ENCODE data around the gene LOXL4. TPM values are rescaled to one million over a fixed set of nuclear protein-coding genes. Genes with fewer than 3 reads are reported as not detected.

Gene LOXL4
- total RNA-seq, 2 experiments from 2014 or later: not detected

GRCh38 chr10:98254234-98254974 lies 13.6 kb downstream of the LOXL4 start:
- Histone ChIP-seq H2AFZ (ENCODE audit: low read length) (no peak overlapping the region), H3K4me2 (ENCODE audit: low read length) (no peak overlapping the region), H3K27ac (ENCODE audit: low read depth, low read length, poor library complexity, severe bottlenecking) (no peak overlapping the region), H3K36me3 (ENCODE audit: insufficient read depth, low read length) (peaks cover 14% of the 10 kb centered on the region; the same call in 1 of the 2 replicates), H3K79me2 (ENCODE audit: insufficient read depth, low read depth, low read length) (no peaks in the 10 kb centered on the region), H4K20me1 (ENCODE audit: insufficient read depth, low read length) (no peaks in the 10 kb centered on the region), H3K4me1 (ENCODE audit: insufficient read depth, low read length, poor library complexity, severe bottlenecking) (no peaks in the 10 kb centered on the region), H3K9me3 (ENCODE audit: low read length) (no peaks in the 10 kb centered on the region), H3K4me3 (ENCODE audit: low read depth, low read length, poor library complexity, severe bottlenecking) (no peak overlapping the region), H3K9me2 (ENCODE audit: insufficient read depth, low read length) (no peaks in the 10 kb centered on the region)
- no peak for TF ChIP-seq EZH2phosphoT487 (IDR thresholded peaks at IDR 0.05; ENCODE audit: borderline replicate concordance, low read depth, low read length)
- TF ChIP-seq CTCF (conservative IDR thresholded peaks at IDR 0.05; ENCODE audit: low read length): no peak
- POLR2A ChIA-PET: interaction anchor here (0.6 to 0.9 kb wide), 4 partner anchors 39 to 1564 kb away, joined by 3 to 4 read pairs (median 3); no protein-coding TSS in a partner anchor
- CTCF ChIA-PET (ENCODE audit: unreplicated experiment): no interaction called here
- intact Hi-C loops (cut with micrococcal nuclease; ENCODE audit: unreplicated experiment): no loop called here
- no peak for DNase-seq (ENCODE audit: low spot score)
- BruUV-seq (replicated peaks): no TSS peak

GRCh38 chr10:98253499-98253898 lies 14.5 kb downstream of the LOXL4 start:
- DNase-seq (ENCODE audit: low spot score): no peak
- no peak overlapping the region for H2AFZ ChIP-seq (ENCODE audit: low read length)
- no peaks in the 10 kb centered on the region for H3K9me2 ChIP-seq (ENCODE audit: insufficient read depth, low read length)
- no peaks in the 10 kb centered on the region for H4K20me1 ChIP-seq (ENCODE audit: insufficient read depth, low read length)
- ChIA-PET POLR2A (interaction anchor here (0.7 kb wide), 1 partner anchor 1565 kb away, joined by 4 read pairs; no protein-coding TSS in a partner anchor), CTCF (ENCODE audit: unreplicated experiment) (no interaction called here)
- no peak overlapping the region for H3K4me2 ChIP-seq (ENCODE audit: low read length)
- H3K36me3 ChIP-seq (ENCODE audit: insufficient read depth, low read length): peaks cover 21% of the 10 kb centered on the region; the same call in 1 of the 2 replicates
- no peaks in the 10 kb centered on the region for H3K4me1 ChIP-seq (ENCODE audit: insufficient read depth, low read length, poor library complexity, severe bottlenecking)
- TF ChIP-seq CTCF (conservative IDR thresholded peaks at IDR 0.05; ENCODE audit: low read length) (no peak), EZH2phosphoT487 (IDR thresholded peaks at IDR 0.05; ENCODE audit: borderline replicate concordance, low read depth, low read length) (no peak)
- BruUV-seq (replicated peaks): no TSS peak
- H3K79me2 ChIP-seq (ENCODE audit: insufficient read depth, low read depth, low read length): no peaks in the 10 kb centered on the region
- no peak overlapping the region for H3K27ac ChIP-seq (ENCODE audit: low read depth, low read length, poor library complexity, severe bottlenecking)
- intact Hi-C loops (cut with micrococcal nuclease; ENCODE audit: unreplicated experiment): no loop called here
- H3K9me3 ChIP-seq (ENCODE audit: low read length): no peaks in the 10 kb centered on the region
- no peak overlapping the region for H3K4me3 ChIP-seq (ENCODE audit: low read depth, low read length, poor library complexity, severe bottlenecking)

- TF ChIP-seq CTCF (conservative IDR thresholded peaks at IDR 0.05; ENCODE audit: low read length) (no peak), EZH2phosphoT487 (IDR thresholded peaks at IDR 0.05; ENCODE audit: borderline replicate concordance, low read depth, low read length) (no peak)
- no peaks in the 10 kb centered on the region for H4K20me1 ChIP-seq (ENCODE audit: insufficient read depth, low read length)
- H3K79me2 ChIP-seq (ENCODE audit: insufficient read depth, low read depth, low read length): no peaks in the 10 kb centered on the region
- H2AFZ ChIP-seq (ENCODE audit: low read length): no peak overlapping the region
- no peak overlapping the region for H3K4me3 ChIP-seq (ENCODE audit: low read depth, low read length, poor library complexity, severe bottlenecking)
- no peak overlapping the region for H3K4me2 ChIP-seq (ENCODE audit: low read length)
- H3K9me3 ChIP-seq (ENCODE audit: low read length): no peaks in the 10 kb centered on the region
- H3K27ac ChIP-seq (ENCODE audit: low read depth, low read length, poor library complexity, severe bottlenecking): no peak overlapping the region
- BruUV-seq (replicated peaks): no TSS peak
- ChIA-PET POLR2A (no interaction called here), CTCF (ENCODE audit: unreplicated experiment) (no interaction called here)
- intact Hi-C loops (cut with micrococcal nuclease; ENCODE audit: unreplicated experiment): no loop called here
- no peaks in the 10 kb centered on the region for H3K9me2 ChIP-seq (ENCODE audit: insufficient read depth, low read length)
- DNase-seq (ENCODE audit: low spot score): no peak
- H3K36me3 ChIP-seq (ENCODE audit: insufficient read depth, low read length): peaks cover 31% of the 10 kb centered on the region
- H3K4me1 ChIP-seq (ENCODE audit: insufficient read depth, low read length, poor library complexity, severe bottlenecking): no peaks in the 10 kb centered on the region
Observed at GRCh38 chr10:98252464-98252863, 15.5 kb downstream of the LOXL4 start.

Measured in OCI-LY7 (cell line).